ENCODE measurements around the gene NTSR1.

DNA sequence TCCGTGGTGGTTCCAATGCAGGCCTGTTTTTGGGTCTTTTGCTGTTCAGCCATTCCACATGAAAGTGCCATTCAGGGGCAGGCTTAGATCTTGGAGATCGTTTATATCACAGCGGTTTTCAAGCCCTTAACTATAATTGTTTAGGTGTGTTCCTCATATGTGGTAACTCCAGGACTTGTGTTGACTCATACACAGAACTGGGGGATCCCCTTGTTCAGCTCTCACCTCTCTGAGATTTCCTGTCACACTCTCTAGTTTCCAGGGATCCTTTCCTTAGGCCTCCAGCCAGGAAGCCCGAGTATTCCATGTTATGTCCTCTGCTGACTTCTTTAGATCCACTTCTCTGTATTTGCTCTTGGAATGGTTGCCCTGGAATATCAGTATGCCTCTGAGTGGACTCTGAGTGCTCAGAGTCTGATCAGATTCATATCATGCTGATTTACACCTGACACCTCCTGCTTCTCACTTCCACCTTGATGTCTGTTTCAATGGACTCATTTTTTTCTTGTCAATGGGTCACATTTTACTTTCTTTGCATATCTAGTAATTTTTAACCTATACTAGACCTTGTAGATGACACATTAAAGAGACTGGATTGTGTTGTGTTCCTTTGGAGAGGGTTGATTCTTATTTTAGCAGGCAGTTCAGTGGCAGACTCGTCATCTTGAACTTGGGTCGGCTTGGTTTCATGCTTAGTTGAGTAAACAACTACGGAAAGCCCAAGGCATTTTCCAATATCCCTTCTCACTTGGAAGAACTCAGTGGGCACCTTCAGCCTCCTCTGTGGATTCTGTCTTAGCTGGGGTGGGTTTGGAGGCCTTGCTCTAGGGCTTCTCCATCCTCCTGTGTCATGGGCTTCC, 13.1 kb downstream of the NTSR1 start:
- TF ChIP-seq, protein P1, sequence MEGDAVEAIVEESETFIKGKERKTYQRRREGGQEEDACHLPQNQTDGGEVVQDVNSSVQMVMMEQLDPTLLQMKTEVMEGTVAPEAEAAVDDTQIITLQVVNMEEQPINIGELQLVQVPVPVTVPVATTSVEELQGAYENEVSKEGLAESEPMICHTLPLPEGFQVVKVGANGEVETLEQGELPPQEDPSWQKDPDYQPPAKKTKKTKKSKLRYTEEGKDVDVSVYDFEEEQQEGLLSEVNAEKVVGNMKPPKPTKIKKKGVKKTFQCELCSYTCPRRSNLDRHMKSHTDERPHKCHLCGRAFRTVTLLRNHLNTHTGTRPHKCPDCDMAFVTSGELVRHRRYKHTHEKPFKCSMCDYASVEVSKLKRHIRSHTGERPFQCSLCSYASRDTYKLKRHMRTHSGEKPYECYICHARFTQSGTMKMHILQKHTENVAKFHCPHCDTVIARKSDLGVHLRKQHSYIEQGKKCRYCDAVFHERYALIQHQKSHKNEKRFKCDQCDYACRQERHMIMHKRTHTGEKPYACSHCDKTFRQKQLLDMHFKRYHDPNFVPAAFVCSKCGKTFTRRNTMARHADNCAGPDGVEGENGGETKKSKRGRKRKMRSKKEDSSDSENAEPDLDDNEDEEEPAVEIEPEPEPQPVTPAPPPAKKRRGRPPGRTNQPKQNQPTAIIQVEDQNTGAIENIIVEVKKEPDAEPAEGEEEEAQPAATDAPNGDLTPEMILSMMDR (IDR thresholded peaks at IDR 0.05; ENCODE audit: low read depth, low read length, poor library complexity, severe bottlenecking), result no peak
- TF ChIP-seq EZH2phosphoT487 (IDR thresholded peaks at IDR 0.05; ENCODE audit: borderline replicate concordance, low read length), result no peak

Measured in DOHH2 (cell line).